HepG2 (cell line): ENCODE results near the gene RAB5B. TPM values are rescaled to one million over a fixed set of nuclear protein-coding genes. Genes with fewer than 3 reads are reported as not detected.

Experiments
- ATAC-seq: fragments of 200-7000 bp; cut with Tn5 transposase; 3 replicates; pipeline ENCODE4 v1.9.1; 2020; ENCODE audit warnings: mild to moderate bottlenecking, moderate library complexity
- BruUV-seq: library from RNA; stranded (reverse); fragments of 400-500 nt; replicated peaks from 2 replicates; lab custom pipeline; 2021; lab: Mats Ljungman, UMichigan
- CTCF ChIA-PET: fragments of 300-600 bp; formaldehyde crosslinking; extraction: SDS; loops from one replicate; lab custom pipeline; 2021; ENCODE audit warnings: low total read pairs, inconsistent platforms, low intra/inter-chr PET ratio; lab: Yijun Ruan, JAX
- POLR2A ChIA-PET: fragments of 350-600 bp; sonication (Branson Sonifier 250); formaldehyde crosslinking; loops from one replicate; lab custom pipeline; 2020; ENCODE audit warnings: antibody characterized with exemption, inconsistent platforms; lab: Yijun Ruan, JAX
- DNase-seq: peaks from one replicate; pipeline ENCODE4 v3.0.0-alpha.2; 2015; ENCODE audit warnings: low spot score
- FAIRE-seq: peaks from 3 replicates; lab custom pipeline; 2011; peaks lifted over from hg19 to GRCh38; lab: Jason Lieb, UNC
- H2AFZ ChIP-seq: one replicate; pipeline ENCODE4 v1.6.1; 2011; ENCODE audit warnings: low read length, inconsistent platforms
- H3K27ac ChIP-seq: fragments of 300-600 bp; 3 replicates; pipeline ENCODE4 v1.8.0; 2011; ENCODE audit warnings: mixed run types, mild to moderate bottlenecking, mixed read lengths, low read length, inconsistent platforms; ENCODE audit not compliant: insufficient read depth; ENCODE audit errors: extremely low read length
- H3K27me3 ChIP-seq, 2 experiments: fragments of 200-600 bp in 1 of 2; 2 replicates in 1 of 2; 3 replicates in 1 of 2; pipeline versions ENCODE4 v1.6.0 to v1.8.0; 2011; ENCODE audit warnings: low read length in 2 of 2, mild to moderate bottlenecking in 2 of 2, moderate library complexity in 2 of 2, inconsistent platforms in 1 of 2; ENCODE audit not compliant: insufficient read depth in 2 of 2, control insufficient read depth in 1 of 2
- H3K36me3 ChIP-seq, 2 experiments: fragments of 200-600 bp in 1 of 2; replicated peaks in 1 of 2; 2 replicates in 1 of 2; 3 replicates in 1 of 2; pipeline versions ENCODE4 v1.5.1 to v1.8.0; 2011; ENCODE audit warnings: low read length in 2 of 2, inconsistent platforms in 1 of 2; ENCODE audit not compliant: insufficient read depth in 2 of 2, control insufficient read depth in 1 of 2
- H3K4me1 ChIP-seq: 2 replicates; pipeline ENCODE4 v1.5.1; 2012; ENCODE audit warnings: low read length, inconsistent platforms; ENCODE audit not compliant: insufficient read depth
- H3K4me2 ChIP-seq: 2 replicates; pipeline ENCODE4 v1.6.0; 2011; ENCODE audit warnings: low read depth, low read length, inconsistent platforms
- H3K4me3 ChIP-seq, 3 experiments: fragments of 200-600 bp in 1 of 3; sonication (generic), shearing (Covaris generic) in 1 of 3; replicated peaks in 1 of 3; 2 replicates each; pipeline ENCODE4 v1.5.1; 2011 to 2016; ENCODE audit warnings: low read length in 3 of 3, inconsistent platforms in 2 of 3, low read depth in 2 of 3, mild to moderate bottlenecking in 2 of 3, control low read depth in 1 of 3, mixed read lengths in 1 of 3; ENCODE audit not compliant: insufficient read depth in 1 of 3
- H3K79me2 ChIP-seq: one replicate; pipeline ENCODE4 v1.6.1; 2011; ENCODE audit warnings: low read length, inconsistent platforms; ENCODE audit not compliant: insufficient read depth
- H3K9ac ChIP-seq: 2 replicates; pipeline ENCODE4 v1.6.0; 2011; ENCODE audit warnings: mild to moderate bottlenecking, low read depth, low read length, inconsistent platforms; ENCODE audit not compliant: insufficient read depth
- H3K9me3 ChIP-seq: 2 replicates; pipeline ENCODE4 v1.5.1; 2012; ENCODE audit warnings: mild to moderate bottlenecking, low read length
- H4K20me1 ChIP-seq: 2 replicates; pipeline ENCODE4 v1.6.0; 2011; ENCODE audit warnings: inconsistent platforms, mild to moderate bottlenecking, low read length, moderate library complexity; ENCODE audit not compliant: insufficient read depth
- ATF7 ChIP-seq, 2 experiments: fragments of 450-650 bp in 1 of 2; sonication (generic) in 1 of 2; formaldehyde crosslinking in 1 of 2; IDR thresholded peaks; 2 replicates each; pipeline versions ENCODE4 v1.4.0 to v1.6.1; 2016 to 2020; ENCODE audit warnings: antibody characterized with exemption in 1 of 2, mild to moderate bottlenecking in 1 of 2, missing genetic modification reagents in 1 of 2
- FOSL2 ChIP-seq: sonication (generic); formaldehyde crosslinking; IDR thresholded peaks from 2 replicates; pipeline ENCODE4 v1.4.0; 2020; ENCODE audit warnings: missing genetic modification reagents
- FOXP1 ChIP-seq, 2 experiments: fragments of 450-650 bp in 1 of 2; IDR thresholded peaks; 2 replicates each; pipeline ENCODE4 v1.6.1; 2017 to 2018; ENCODE audit warnings: antibody characterized with exemption in 1 of 2
- KAT2B ChIP-seq: fragments of 150-350 bp; IDR thresholded peaks from 2 replicates; pipeline ENCODE4 v1.6.1; 2014; ENCODE audit warnings: low read depth, low read length, borderline replicate concordance
- MYC ChIP-seq: sonication (generic); formaldehyde crosslinking; IDR thresholded peaks from 2 replicates; pipeline ENCODE4 v1.9.0; 2021; ENCODE audit warnings: missing genetic modification reagents, borderline replicate concordance
- NFKBIZ ChIP-seq: IDR thresholded peaks from 2 replicates; pipeline ENCODE4 v1.6.1; 2018; ENCODE audit warnings: missing genetic modification reagents, missing compliant biosample characterization
- TAF1 ChIP-seq: sonication (generic); formaldehyde crosslinking; IDR thresholded peaks from 2 replicates; pipeline ENCODE4 v1.4.0; 2020; ENCODE audit warnings: missing genetic modification reagents
- ZBTB20 ChIP-seq: sonication (generic); formaldehyde crosslinking; IDR thresholded peaks from 2 replicates; pipeline ENCODE4 v1.8.1; 2023; ENCODE audit warnings: missing genetic modification reagents, low read depth, mild to moderate bottlenecking, borderline replicate concordance
- ZNF432 ChIP-seq: sonication (generic); formaldehyde crosslinking; IDR thresholded peaks from 2 replicates; pipeline ENCODE4 v1.5.0; 2020; ENCODE audit warnings: missing genetic modification reagents, mild to moderate bottlenecking, borderline replicate concordance
- ZNF629 ChIP-seq: sonication (generic); formaldehyde crosslinking; conservative IDR thresholded peaks from 2 replicates; pipeline ENCODE4 v1.5.0; 2020; ENCODE audit warnings: missing genetic modification reagents
- WGBS: methylation state at CpG from one replicate; pipeline ENCODE4 v1.1.6; 2017; ENCODE audit warnings: low lambda C conversion rate; 5-methylcytosine and 5-hydroxymethylcytosine counted together
- in situ Hi-C: cut with HindIII; loops from 2 replicates; pipeline ENCODE4 v1.10.0; 2017; ENCODE audit warnings: low pct_unique_long_range_greater_than_20kb; ENCODE audit not compliant: extremely low pct_ligation_motif_present
- intact Hi-C: fragments of 100-400 bp; cut with micrococcal nuclease; formaldehyde crosslinking; loops from one replicate; pipeline ENCODE4 v1.10.0; 2022; ENCODE audit not compliant: unreplicated experiment
- polyA plus RNA-seq, 8 experiments: library from polyadenylated mRNA; depleted of rRNA in 3 of 8; stranded (reverse) in 7 of 8; unstranded in 1 of 8; fragments of >200 nt; fragmentation: Illumina TruSeq in 4 of 8; extraction: Trizol in 4 of 8; gene quantifications; 2 replicates each; pipeline versions ENCODE4 v1.2.1 to v1.2.3, GENCODE V29; 2011 to 2016; ENCODE audit warnings: low read depth in 4 of 8, missing spikeins in 1 of 8, mixed read lengths in 1 of 8; ENCODE audit not compliant: insufficient read depth in 1 of 8
- total RNA-seq, 5 experiments: library from RNA; depleted of rRNA; stranded (reverse); fragments of >200 nt; fragmentation: Illumina TruSeq; extraction: Trizol; gene quantifications; 2 replicates each; pipeline ENCODE4 v1.2.3, GENCODE V29; 2016; ENCODE audit warnings: low read depth in 1 of 5
- TF ChIP-seq, protein P1 (sequence below): sonication (generic); formaldehyde crosslinking; IDR thresholded peaks from 2 replicates; pipeline ENCODE4 v1.4.0; 2020; ENCODE audit warnings: low read depth, mild to moderate bottlenecking, missing genetic modification reagents
- TF ChIP-seq, protein P2 (sequence below): sonication (generic); formaldehyde crosslinking; IDR thresholded peaks from 2 replicates; pipeline ENCODE4 v1.5.1; 2020; ENCODE audit warnings: mild to moderate bottlenecking, missing genetic modification reagents, moderate library complexity

The RAB5B gene
- total and polyA plus RNA-seq, 2 of the 13 experiments (the other 11 are each of a cell fraction or from before 2014, with no cell fraction given): 26.0 to 68.3 TPM

DNA sequence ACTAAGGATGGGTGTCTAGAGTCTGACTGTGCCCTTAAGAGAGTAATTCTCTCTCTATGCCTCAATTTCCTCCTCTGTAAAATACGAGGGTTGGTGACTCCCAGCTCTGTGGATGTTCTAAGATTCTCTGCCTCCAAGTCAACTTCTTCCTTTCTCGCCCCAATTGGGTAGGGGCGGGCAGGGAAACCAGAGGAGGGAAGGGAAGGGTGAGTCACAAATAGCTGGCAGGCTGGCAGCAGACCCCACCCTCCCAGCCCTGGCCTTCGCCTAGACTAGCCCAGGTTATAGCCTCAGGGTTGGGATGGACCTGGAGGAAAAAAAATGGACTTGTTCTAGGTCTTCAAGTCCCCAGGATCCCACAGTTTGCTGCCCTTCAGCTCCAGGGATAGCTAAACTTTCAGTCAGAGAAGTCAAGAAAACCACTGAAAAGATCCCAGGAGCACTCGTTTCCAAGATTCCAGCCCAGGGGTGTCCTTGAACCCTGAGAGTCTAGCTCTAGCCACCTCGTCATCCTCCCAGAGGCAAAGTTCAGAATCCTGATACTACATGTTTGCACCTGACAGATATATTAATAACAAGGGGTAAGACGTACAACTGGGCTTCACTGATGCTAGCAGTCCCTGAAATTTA, 40.6 kb upstream of the RAB5B start:
- Histone ChIP-seq H3K4me3 (peak overlapping the region in 1 of 3 experiments; percentile 70; a peak in 1 of 6 replicates), H4K20me1 (no peaks in the 10 kb centered on the region), H3K9me3 (no peaks in the 10 kb centered on the region), H3K79me2 (no peaks in the 10 kb centered on the region), H3K36me3 (no peaks in the 10 kb centered on the region), H3K4me2 (peak overlapping the region; percentile 97), H3K27me3 (peaks cover 0 to 11% of the 10 kb centered on the region in 2 experiments; a peak in 1 of 5 replicates), H3K9ac (no peak overlapping the region), H3K4me1 (peaks cover 49% of the 10 kb centered on the region), H3K27ac (no peak overlapping the region), H2AFZ (no peak overlapping the region)
- 39% methylated on average over 6 of the region's 7 CpGs for WGBS
- no peak for TF ChIP-seq TAF1 (CRISPR knock-in tag)
- 0 out of 2 replicates have a peak, but pooled peaks have one; percentile 9 for TF ChIP-seq FOSL2 (CRISPR knock-in tag)
- FAIRE-seq: no peak
- in situ Hi-C loops: no loop called here
- ChIA-PET POLR2A (interaction anchor here (2.0 to 10.5 kb wide), 3 partner anchors 40 to 116 kb away, joined by 11 to 108 read pairs (median 20); partner anchors contain the start of genes DNAJC14, ORMDL2, RAB5B and SARNP), CTCF (no interaction called here)
- ATAC-seq: no peak
- intact Hi-C loops: loop anchor here (5.0 kb wide), 1 partner anchor 196 kb away; no protein-coding TSS in a partner anchor
- DNase-seq: no peak
- no TSS peak for BruUV-seq

DNA sequence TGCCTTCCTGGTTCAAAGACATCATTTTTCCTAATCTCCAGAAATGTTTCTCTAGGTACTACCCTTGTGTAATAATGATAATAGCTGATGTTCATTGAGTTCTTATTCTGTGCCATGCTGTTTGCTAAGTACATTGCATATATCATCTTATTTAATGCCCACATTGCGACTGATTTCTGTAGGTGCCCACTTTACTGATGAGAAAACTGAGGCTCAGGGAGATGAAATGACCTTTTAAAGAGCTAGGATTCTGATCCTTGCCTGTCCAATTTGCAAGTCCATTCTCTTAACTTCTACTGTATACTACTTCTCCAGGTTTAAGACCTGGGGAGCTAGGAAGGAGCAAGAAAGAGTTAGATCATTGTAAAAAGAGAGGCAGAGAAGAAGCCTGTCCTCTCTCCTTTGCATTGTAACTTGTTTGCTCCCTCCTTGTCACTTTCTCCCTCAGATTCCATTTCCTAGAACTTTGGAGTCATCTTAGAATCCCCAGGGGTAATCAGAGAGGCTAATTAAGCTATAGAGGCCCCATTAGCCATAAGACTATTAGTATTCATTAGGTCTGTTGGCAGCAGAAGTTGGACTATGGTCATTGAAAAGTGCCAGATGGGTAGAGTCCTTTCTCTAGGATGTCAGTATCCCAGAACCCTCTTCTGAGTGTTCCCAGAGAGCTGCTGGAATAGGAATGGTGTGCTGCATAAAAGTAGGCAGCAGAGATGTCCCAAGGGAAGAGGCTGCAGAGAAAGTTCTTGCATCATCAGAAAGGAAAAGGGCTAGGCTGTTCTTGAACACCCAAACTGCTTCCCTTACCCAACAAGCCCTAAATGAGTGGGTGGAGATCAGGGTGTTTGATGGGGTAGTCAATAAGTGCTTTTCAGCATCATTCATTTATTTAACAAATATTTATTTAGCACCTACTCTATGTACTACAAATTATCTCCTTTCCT, 39.8 kb upstream of the RAB5B start:
- Histone ChIP-seq H3K9me3 (no peaks in the 10 kb centered on the region), H3K79me2 (no peaks in the 10 kb centered on the region), H3K27ac (no peak overlapping the region), H3K4me1 (peaks cover 44% of the 10 kb centered on the region), H3K36me3 (no peaks in the 10 kb centered on the region), H3K4me2 (0 out of 2 replicates have a peak overlapping the region, but pooled peaks have one; percentile 97), H4K20me1 (no peaks in the 10 kb centered on the region), H3K4me3 (no peak overlapping the region), H2AFZ (no peak overlapping the region), H3K27me3 (peaks cover 0 to 11% of the 10 kb centered on the region in 2 experiments; a peak in 1 of 5 replicates), H3K9ac (no peak overlapping the region)
- FAIRE-seq: no peak
- POLR2A ChIA-PET: interaction anchor here (5.0 to 10.5 kb wide), 2 partner anchors 104 to 117 kb away, joined by 20 to 108 read pairs; partner anchors contain the start of genes DNAJC14, ORMDL2 and SARNP
- in situ Hi-C loops (no loop called here), intact Hi-C loops (loop anchor here (5.0 kb wide), 1 partner anchor 197 kb away; no protein-coding TSS in a partner anchor)
- WGBS: 90% methylated on average over 1 of the region's 1 CpG
- no peak for ATAC-seq
- CTCF ChIA-PET: no interaction called here
- BruUV-seq: no TSS peak
- DNase-seq: no peak
- TF ChIP-seq ZNF432 (CRISPR knock-in tag): no peak
- TF ChIP-seq ATF7 (IDR thresholded peaks at IDR 0.05): 0 out of 2 replicates have a peak, but pooled peaks have one; percentile 11
- no peak for TF ChIP-seq ATF7 (CRISPR knock-in tag; IDR thresholded peaks at IDR 0.05)
- TF ChIP-seq ZBTB20: no peak
- TF ChIP-seq, protein P1, sequence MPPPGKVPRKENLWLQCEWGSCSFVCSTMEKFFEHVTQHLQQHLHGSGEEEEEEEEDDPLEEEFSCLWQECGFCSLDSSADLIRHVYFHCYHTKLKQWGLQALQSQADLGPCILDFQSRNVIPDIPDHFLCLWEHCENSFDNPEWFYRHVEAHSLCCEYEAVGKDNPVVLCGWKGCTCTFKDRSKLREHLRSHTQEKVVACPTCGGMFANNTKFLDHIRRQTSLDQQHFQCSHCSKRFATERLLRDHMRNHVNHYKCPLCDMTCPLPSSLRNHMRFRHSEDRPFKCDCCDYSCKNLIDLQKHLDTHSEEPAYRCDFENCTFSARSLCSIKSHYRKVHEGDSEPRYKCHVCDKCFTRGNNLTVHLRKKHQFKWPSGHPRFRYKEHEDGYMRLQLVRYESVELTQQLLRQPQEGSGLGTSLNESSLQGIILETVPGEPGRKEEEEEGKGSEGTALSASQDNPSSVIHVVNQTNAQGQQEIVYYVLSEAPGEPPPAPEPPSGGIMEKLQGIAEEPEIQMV (CRISPR knock-in tag): no peak
- TF ChIP-seq FOXP1 (IDR thresholded peaks at IDR 0.05): no peak
- no peak for TF ChIP-seq FOXP1 (CRISPR knock-in tag; IDR thresholded peaks at IDR 0.05)
- TF ChIP-seq, protein P2, sequence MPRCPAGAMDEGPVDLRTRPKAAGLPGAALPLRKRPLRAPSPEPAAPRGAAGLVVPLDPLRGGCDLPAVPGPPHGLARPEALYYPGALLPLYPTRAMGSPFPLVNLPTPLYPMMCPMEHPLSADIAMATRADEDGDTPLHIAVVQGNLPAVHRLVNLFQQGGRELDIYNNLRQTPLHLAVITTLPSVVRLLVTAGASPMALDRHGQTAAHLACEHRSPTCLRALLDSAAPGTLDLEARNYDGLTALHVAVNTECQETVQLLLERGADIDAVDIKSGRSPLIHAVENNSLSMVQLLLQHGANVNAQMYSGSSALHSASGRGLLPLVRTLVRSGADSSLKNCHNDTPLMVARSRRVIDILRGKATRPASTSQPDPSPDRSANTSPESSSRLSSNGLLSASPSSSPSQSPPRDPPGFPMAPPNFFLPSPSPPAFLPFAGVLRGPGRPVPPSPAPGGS (CRISPR knock-in tag): no peak
- peak; percentile 84 for TF ChIP-seq ZNF629 (CRISPR knock-in tag)
- TF ChIP-seq KAT2B: no peak
- TF ChIP-seq NFKBIZ: no peak
- TF ChIP-seq MYC (CRISPR knock-in tag): no peak
